ENCODE data around the gene STRN. TPM values are rescaled to one million over a fixed set of nuclear protein-coding genes. Genes with fewer than 3 reads are reported as not detected.

The STRN gene
- total RNA-seq, 1 donor from 2014 or later: 13.5 TPM

DNA sequence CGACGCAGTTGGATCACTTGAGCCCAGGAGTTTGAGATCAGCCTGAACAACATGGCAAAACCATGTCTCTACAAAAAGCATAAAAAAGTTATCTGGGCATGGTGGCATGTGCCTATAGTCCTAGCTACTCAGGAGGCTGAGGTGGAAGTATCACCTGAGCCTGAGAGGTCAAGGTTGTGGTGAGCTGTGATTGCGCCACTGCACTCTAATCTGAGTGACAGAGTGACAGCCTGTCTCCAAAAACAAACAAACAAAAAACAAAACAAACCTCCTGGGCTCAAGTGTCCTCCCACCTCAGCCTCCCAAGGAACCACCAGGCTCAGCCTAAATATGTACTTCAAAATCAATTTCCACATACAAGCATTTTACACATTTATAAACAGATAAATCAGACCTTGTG lies 83.8 kb downstream of the STRN start:
- H3K36me3 ChIP-seq (ENCODE audit: control insufficient read depth, insufficient read depth, low read length): no peaks in the 10 kb centered on the region
- TF ChIP-seq, protein P1, sequence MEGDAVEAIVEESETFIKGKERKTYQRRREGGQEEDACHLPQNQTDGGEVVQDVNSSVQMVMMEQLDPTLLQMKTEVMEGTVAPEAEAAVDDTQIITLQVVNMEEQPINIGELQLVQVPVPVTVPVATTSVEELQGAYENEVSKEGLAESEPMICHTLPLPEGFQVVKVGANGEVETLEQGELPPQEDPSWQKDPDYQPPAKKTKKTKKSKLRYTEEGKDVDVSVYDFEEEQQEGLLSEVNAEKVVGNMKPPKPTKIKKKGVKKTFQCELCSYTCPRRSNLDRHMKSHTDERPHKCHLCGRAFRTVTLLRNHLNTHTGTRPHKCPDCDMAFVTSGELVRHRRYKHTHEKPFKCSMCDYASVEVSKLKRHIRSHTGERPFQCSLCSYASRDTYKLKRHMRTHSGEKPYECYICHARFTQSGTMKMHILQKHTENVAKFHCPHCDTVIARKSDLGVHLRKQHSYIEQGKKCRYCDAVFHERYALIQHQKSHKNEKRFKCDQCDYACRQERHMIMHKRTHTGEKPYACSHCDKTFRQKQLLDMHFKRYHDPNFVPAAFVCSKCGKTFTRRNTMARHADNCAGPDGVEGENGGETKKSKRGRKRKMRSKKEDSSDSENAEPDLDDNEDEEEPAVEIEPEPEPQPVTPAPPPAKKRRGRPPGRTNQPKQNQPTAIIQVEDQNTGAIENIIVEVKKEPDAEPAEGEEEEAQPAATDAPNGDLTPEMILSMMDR (IDR thresholded peaks at IDR 0.05; ENCODE audit: insufficient read depth, low read length, poor library complexity, severe bottlenecking): no peak
- no peak for DNase-seq (ENCODE audit: low read depth)
- H3K27me3 ChIP-seq (ENCODE audit: control insufficient read depth, insufficient read depth, low read length): no peaks in the 10 kb centered on the region
- no peak overlapping the region for H3K4me3 ChIP-seq (ENCODE audit: low read depth, low read length)

DNA sequence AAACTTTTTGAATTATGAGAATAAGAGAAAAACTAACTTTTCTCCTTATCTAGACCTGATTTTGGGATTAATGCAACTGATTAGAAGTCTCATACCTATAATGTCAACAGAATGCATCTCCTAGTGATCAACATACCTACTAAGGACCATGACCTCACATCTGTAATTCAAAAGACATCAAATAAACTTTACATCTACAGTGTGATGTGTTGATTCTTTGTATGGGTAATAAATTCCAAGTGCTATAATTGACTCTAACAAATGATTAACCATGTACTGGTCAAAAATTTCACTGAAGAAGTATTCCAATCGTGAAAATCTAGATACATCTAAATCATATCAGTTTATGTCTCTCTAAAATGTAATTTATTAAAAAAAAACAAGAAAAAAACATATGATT lies 84.5 kb downstream of the STRN start:
- DNase-seq (ENCODE audit: low read depth): no peak
- TF ChIP-seq, protein P1 (IDR thresholded peaks at IDR 0.05; ENCODE audit: insufficient read depth, low read length, poor library complexity, severe bottlenecking): no peak
- H3K36me3 ChIP-seq (ENCODE audit: control insufficient read depth, insufficient read depth, low read length): no peaks in the 10 kb centered on the region
- no peaks in the 10 kb centered on the region for H3K27me3 ChIP-seq (ENCODE audit: control insufficient read depth, insufficient read depth, low read length)
- no peak overlapping the region for H3K4me3 ChIP-seq (ENCODE audit: low read depth, low read length)

DNA sequence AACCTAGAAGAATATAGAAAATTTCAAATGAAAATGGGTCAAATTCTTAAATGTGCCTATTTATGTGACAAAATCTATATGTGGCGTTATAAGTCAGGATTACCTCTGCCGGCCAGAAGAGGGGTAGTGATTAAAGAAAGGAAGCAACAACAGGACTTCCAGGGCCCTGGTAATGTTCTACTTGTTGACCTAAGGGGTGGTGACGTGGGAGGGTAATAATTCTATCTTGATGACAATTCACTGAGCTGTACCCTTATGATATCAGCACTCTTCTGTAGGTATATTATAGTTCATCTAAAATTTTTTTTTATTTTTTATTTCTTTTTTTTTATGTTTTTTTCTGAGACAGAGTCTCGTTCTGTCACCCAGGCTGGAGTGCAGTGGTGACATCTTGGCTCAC lies 87.9 kb downstream of the STRN start:
- DNase-seq (ENCODE audit: low read depth): no peak
- H3K27me3 ChIP-seq (ENCODE audit: control insufficient read depth, insufficient read depth, low read length): no peaks in the 10 kb centered on the region

DNA sequence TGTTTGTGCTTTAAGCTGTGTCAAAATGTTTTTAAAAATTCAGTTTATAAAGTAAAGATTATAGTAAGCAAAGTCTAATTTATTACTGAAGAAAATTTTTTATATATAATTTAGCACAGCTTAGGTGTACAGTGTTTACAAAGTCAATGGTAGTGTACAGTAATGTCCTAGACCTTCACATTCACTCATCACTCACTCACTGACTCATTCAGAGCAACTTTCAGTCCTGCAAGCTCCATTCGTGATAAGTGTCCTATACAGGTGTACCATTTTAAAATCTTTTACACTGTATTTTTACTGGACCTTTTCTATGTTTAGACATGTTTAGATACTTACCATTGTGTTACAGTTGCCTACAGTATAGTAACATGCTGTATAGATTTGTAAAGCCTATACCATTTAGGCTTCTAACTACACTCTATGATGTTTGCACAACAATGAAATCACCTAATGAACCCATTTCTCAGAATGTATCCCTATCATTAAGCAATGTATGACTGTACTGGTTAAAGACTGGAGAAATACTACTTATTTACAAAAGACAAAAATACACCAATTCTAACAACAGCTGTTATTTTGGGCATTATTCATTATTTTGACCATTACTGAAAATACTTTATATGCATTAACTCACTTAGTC lies 95.1 kb downstream of the STRN start:
- H3K27me3 ChIP-seq (ENCODE audit: control insufficient read depth, insufficient read depth, low read length): no peaks in the 10 kb centered on the region
- no peak for DNase-seq (ENCODE audit: low read depth)
- H3K36me3 ChIP-seq (ENCODE audit: control insufficient read depth, insufficient read depth, low read length): no peaks in the 10 kb centered on the region
- H3K4me3 ChIP-seq (ENCODE audit: low read depth, low read length): no peak overlapping the region
- TF ChIP-seq, protein P1 (IDR thresholded peaks at IDR 0.05; ENCODE audit: insufficient read depth, low read length, poor library complexity, severe bottlenecking): no peak

More for the DNA sequence above, 87.9 kb downstream of the STRN start:
- Histone ChIP-seq H3K36me3 (ENCODE audit: control insufficient read depth, insufficient read depth, low read length) (no peaks in the 10 kb centered on the region), H3K4me3 (ENCODE audit: low read depth, low read length) (no peak overlapping the region)
- TF ChIP-seq, protein P1 (IDR thresholded peaks at IDR 0.05; ENCODE audit: insufficient read depth, low read length, poor library complexity, severe bottlenecking): no peak

DNA sequence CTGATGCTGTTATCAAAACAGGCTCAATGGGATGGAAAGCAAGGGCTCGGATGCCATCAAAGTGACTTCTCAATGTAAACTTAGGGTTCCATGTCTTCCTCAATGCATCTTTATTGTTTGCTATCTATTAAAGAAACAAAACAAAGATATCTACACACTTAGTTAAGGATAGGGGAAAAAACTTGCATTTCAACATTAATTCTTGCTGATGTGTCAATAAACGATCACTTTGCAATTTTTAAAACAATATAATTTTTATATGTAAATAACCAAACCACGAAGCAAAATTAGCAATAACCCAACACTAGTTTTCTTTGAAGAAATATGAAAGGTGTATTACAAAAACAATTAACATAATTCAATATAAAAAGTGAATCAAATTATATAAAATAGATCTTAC lies 96.7 kb downstream of the STRN start:
- no peak for DNase-seq (ENCODE audit: low read depth)
- TF ChIP-seq, protein P1 (IDR thresholded peaks at IDR 0.05; ENCODE audit: insufficient read depth, low read length, poor library complexity, severe bottlenecking): no peak
- no peaks in the 10 kb centered on the region for H3K36me3 ChIP-seq (ENCODE audit: control insufficient read depth, insufficient read depth, low read length)
- H3K4me3 ChIP-seq (ENCODE audit: low read depth, low read length): no peak overlapping the region
- H3K27me3 ChIP-seq (ENCODE audit: control insufficient read depth, insufficient read depth, low read length): no peaks in the 10 kb centered on the region

DNA sequence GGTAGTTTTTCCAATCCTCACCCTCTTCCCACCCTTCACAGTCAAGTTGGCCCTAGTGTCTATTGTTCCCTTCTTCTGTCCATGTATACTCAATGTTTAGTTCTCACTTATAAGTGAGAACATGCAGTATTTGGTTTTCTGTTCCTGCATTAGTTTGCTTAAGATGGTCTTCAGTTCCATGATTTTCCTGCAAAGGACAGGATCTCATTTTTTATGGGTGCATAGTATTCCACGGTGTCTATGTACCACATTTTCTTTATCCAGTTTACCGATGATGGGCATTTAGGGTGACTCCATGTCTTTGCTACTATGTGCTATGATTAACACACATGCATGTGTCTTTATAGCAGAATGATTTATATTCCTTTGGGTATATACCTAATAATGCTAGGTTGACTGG lies 104.4 kb downstream of the STRN start:
- H3K36me3 ChIP-seq (ENCODE audit: control insufficient read depth, insufficient read depth, low read length): no peaks in the 10 kb centered on the region
- H3K4me3 ChIP-seq (ENCODE audit: low read depth, low read length): no peak overlapping the region
- TF ChIP-seq, protein P1 (IDR thresholded peaks at IDR 0.05; ENCODE audit: insufficient read depth, low read length, poor library complexity, severe bottlenecking): no peak
- no peaks in the 10 kb centered on the region for H3K27me3 ChIP-seq (ENCODE audit: control insufficient read depth, insufficient read depth, low read length)
- no peak for DNase-seq (ENCODE audit: low read depth)

Data from kidney epithelial cell (primary cell).